Measurements from ENCODE around the gene C7orf33. TPM values are rescaled to one million over a fixed set of nuclear protein-coding genes. Genes with fewer than 3 reads are reported as not detected.
"Not testable (repeated sequence)": the region's sequence is repeated elsewhere in the genome, so short reads cannot be mapped to it uniquely, and the experiment has no call there.

C7orf33 gene
- total and polyA plus RNA-seq, 9 of the 15 experiments (the other 6 are each of a cell fraction or from before 2014, with no cell fraction given), result 0.04 TPM; not detected in 8

- Histone ChIP-seq H3K4me2 (ENCODE audit: insufficient read depth, low read length) (no peak overlapping the region), H3K27ac (ENCODE audit: extremely low read depth, low read depth, low read length) (no peak overlapping the region), H3K79me2 (ENCODE audit: control insufficient read depth, insufficient read depth, low read length) (no peaks in the 10 kb centered on the region), H3K9me3 (replicated peaks; ENCODE audit: control insufficient read depth, insufficient read depth, low read depth, low read length) (peaks cover 4% of the 10 kb centered on the region; the same call in 1 of the 2 replicates), H3K4me3 (no peak overlapping the region), H3K36me3 (ENCODE audit: control insufficient read depth, insufficient read depth, low read length) (no peaks in the 10 kb centered on the region), H3K9me1 (ENCODE audit: control insufficient read depth, insufficient read depth, low read length) (no peaks in the 10 kb centered on the region), H3K4me1 (replicated peaks in 1 of 2; ENCODE audit: control insufficient read depth in 2 of 2, insufficient read depth in 2 of 2, low read length in 2 of 2) (no peaks in the 10 kb centered on the region), H4K20me1 (replicated peaks; ENCODE audit: control insufficient read depth, insufficient read depth, low read length) (no peaks in the 10 kb centered on the region), H2AFZ (ENCODE audit: low read depth, low read length) (no peak overlapping the region), H3K9ac (ENCODE audit: insufficient read depth in 1 of 2, low read depth in 2 of 2, low read length in 2 of 2) (no peak overlapping the region), H3K27me3 (ENCODE audit: control insufficient read depth in 2 of 2, insufficient read depth in 2 of 2, low read length in 2 of 2) (no peaks in the 10 kb centered on the region)
- ATAC-seq (no peak), DNase-seq (ENCODE audit: extremely low read depth in 1 of 4, low spot score in 3 of 4) (no peak), FAIRE-seq (no peak)
- intact Hi-C loops (cut with micrococcal nuclease), result loop anchor here (10.0 kb wide), 1 partner anchor 504 kb away; no protein-coding TSS in a partner anchor
- CTCF ChIA-PET (ENCODE audit: low intra/inter-chr PET ratio), result no interaction called here
- POLR2A ChIA-PET, result no interaction called here
- BruUV-seq (replicated peaks), result no TSS peak
- WGBS (ENCODE audit: insufficient coverage, low coverage, missing lambda C conversion rate), result 34% methylated on average over 2 of the region's 2 CpGs
- in situ Hi-C loops (cut with MboI), result no loop called here
- TF ChIP-seq ZNF174 (CRISPR knock-in tag; IDR thresholded peaks at IDR 0.05) (no peak), SPI1 (IDR thresholded peaks at IDR 0.05; ENCODE audit: borderline replicate concordance, low read depth, low read length) (peak; percentile 57; the same call in 1 of the 2 replicates), HMBOX1 (IDR thresholded peaks at IDR 0.05) (peak; percentile 52; the same call in 1 of the 2 replicates)
Measured at GRCh38 chr7:148570510-148570909, 20.1 kb upstream of the C7orf33 start.

- H3K79me2 ChIP-seq (ENCODE audit: control insufficient read depth, insufficient read depth, low read length); H4K20me1 ChIP-seq (replicated peaks; ENCODE audit: control insufficient read depth, insufficient read depth, low read length); H3K9me1 ChIP-seq (ENCODE audit: control insufficient read depth, insufficient read depth, low read length); H3K9ac ChIP-seq (ENCODE audit: insufficient read depth in 1 of 2, low read depth in 2 of 2, low read length in 2 of 2); H3K4me1 ChIP-seq (replicated peaks in 1 of 2; ENCODE audit: control insufficient read depth in 2 of 2, insufficient read depth in 2 of 2, low read length in 2 of 2); H3K4me2 ChIP-seq (ENCODE audit: insufficient read depth, low read length); H3K4me3 ChIP-seq; H2AFZ ChIP-seq (ENCODE audit: low read depth, low read length); H3K36me3 ChIP-seq (ENCODE audit: control insufficient read depth, insufficient read depth, low read length); H3K9me3 ChIP-seq (replicated peaks; ENCODE audit: control insufficient read depth, insufficient read depth, low read depth, low read length); FAIRE-seq; CTCF ChIA-PET (ENCODE audit: low intra/inter-chr PET ratio); H3K27ac ChIP-seq (ENCODE audit: extremely low read depth, low read depth, low read length); ATAC-seq; H3K27me3 ChIP-seq (ENCODE audit: control insufficient read depth in 2 of 2, insufficient read depth in 2 of 2, low read length in 2 of 2); in situ Hi-C loops (cut with MboI); BruUV-seq (replicated peaks); DNase-seq (ENCODE audit: extremely low read depth in 1 of 4, low spot score in 3 of 4): not testable (repeated sequence)
- POLR2A ChIA-PET, result interaction anchor here (1.6 kb wide), 1 partner anchor 10 kb away, joined by 6 read pairs; no protein-coding TSS in a partner anchor
- intact Hi-C loops (cut with micrococcal nuclease), result loop anchor here (10.0 kb wide), 1 partner anchor 504 kb away; no protein-coding TSS in a partner anchor
- 76% methylated on average over 3 of the region's 3 CpGs for WGBS (ENCODE audit: insufficient coverage, low coverage, missing lambda C conversion rate)
- TF ChIP-seq DDX20 (tag; IDR thresholded peaks at IDR 0.05; ENCODE audit: low read depth) (peak; percentile 56; the same call in 1 of the 2 replicates), SMAD4 (CRISPR knock-in tag; conservative IDR thresholded peaks at IDR 0.05) (0 out of 2 replicates have a peak, but pooled peaks have one; percentile 17), ILK (tag; IDR thresholded peaks at IDR 0.05; ENCODE audit: borderline replicate concordance, low read depth) (0 out of 2 replicates have a peak, but pooled peaks have one; percentile 48), DIDO1 (tag; IDR thresholded peaks at IDR 0.05; ENCODE audit: low read depth) (0 out of 2 replicates have a peak, but pooled peaks have one; percentile 54), PTTG1 (tag; IDR thresholded peaks at IDR 0.05; ENCODE audit: low read depth) (0 out of 2 replicates have a peak, but pooled peaks have one; percentile 46)
- TF ChIP-seq, protein P1, sequence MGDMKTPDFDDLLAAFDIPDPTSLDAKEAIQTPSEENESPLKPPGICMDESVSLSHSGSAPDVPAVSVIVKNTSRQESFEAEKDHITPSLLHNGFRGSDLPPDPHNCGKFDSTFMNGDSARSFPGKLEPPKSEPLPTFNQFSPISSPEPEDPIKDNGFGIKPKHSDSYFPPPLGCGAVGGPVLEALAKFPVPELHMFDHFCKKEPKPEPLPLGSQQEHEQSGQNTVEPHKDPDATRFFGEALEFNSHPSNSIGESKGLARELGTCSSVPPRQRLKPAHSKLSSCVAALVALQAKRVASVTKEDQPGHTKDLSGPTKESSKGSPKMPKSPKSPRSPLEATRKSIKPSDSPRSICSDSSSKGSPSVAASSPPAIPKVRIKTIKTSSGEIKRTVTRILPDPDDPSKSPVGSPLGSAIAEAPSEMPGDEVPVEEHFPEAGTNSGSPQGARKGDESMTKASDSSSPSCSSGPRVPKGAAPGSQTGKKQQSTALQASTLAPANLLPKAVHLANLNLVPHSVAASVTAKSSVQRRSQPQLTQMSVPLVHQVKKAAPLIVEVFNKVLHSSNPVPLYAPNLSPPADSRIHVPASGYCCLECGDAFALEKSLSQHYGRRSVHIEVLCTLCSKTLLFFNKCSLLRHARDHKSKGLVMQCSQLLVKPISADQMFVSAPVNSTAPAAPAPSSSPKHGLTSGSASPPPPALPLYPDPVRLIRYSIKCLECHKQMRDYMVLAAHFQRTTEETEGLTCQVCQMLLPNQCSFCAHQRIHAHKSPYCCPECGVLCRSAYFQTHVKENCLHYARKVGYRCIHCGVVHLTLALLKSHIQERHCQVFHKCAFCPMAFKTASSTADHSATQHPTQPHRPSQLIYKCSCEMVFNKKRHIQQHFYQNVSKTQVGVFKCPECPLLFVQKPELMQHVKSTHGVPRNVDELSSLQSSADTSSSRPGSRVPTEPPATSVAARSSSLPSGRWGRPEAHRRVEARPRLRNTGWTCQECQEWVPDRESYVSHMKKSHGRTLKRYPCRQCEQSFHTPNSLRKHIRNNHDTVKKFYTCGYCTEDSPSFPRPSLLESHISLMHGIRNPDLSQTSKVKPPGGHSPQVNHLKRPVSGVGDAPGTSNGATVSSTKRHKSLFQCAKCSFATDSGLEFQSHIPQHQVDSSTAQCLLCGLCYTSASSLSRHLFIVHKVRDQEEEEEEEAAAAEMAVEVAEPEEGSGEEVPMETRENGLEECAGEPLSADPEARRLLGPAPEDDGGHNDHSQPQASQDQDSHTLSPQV (IDR thresholded peaks at IDR 0.05), result peak; percentile 52; the same call in 1 of the 2 replicates
Measured at GRCh38 chr7:148570973-148571372, 19.6 kb upstream of the C7orf33 start.
